ENCODE results near the gene MACROD2.

MACROD2 gene

GRCh38 chr20:15675813-15676484 is 1680.6 kb downstream of the MACROD2 start:
- no peak for DNase-seq (ENCODE audit: low read depth)

- no peak for DNase-seq (ENCODE audit: low read depth)
Measured at GRCh38 chr20:15676815-15677214, 1681.5 kb downstream of the MACROD2 start.

- DNase-seq (ENCODE audit: low read depth), result no peak
Measured at GRCh38 chr20:15682690-15683089, 1687.4 kb downstream of the MACROD2 start.

GRCh38 chr20:15692570-15692969 is 1697.3 kb downstream of the MACROD2 start:
- no peak for DNase-seq (ENCODE audit: low read depth)

GRCh38 chr20:15699431-15700146 is 1704.3 kb downstream of the MACROD2 start:
- DNase-seq (ENCODE audit: low read depth), result no peak

- no peak for DNase-seq (ENCODE audit: low read depth)
Measured at GRCh38 chr20:15700147-15700765, 1704.9 kb downstream of the MACROD2 start.

- DNase-seq (ENCODE audit: low read depth), result no peak
Measured at GRCh38 chr20:15702161-15702560, 1706.8 kb downstream of the MACROD2 start.

GRCh38 chr20:15703171-15703911 is 1708.0 kb downstream of the MACROD2 start:
- no peak for DNase-seq (ENCODE audit: low read depth)

GRCh38 chr20:15705975-15706374 is 1710.7 kb downstream of the MACROD2 start:
- no peak for DNase-seq (ENCODE audit: low read depth)

- no peak for DNase-seq (ENCODE audit: low read depth)
Measured at GRCh38 chr20:15706719-15707118, 1711.4 kb downstream of the MACROD2 start.

GRCh38 chr20:15708984-15709598 is 1713.8 kb downstream of the MACROD2 start:
- no peak for DNase-seq (ENCODE audit: low read depth)

- DNase-seq (ENCODE audit: low read depth), result no peak
Measured at GRCh38 chr20:15710636-15711035, 1715.3 kb downstream of the MACROD2 start.

GRCh38 chr20:15711177-15711576 is 1715.9 kb downstream of the MACROD2 start:
- DNase-seq (ENCODE audit: low read depth), result no peak

GRCh38 chr20:15716256-15716655 is 1720.9 kb downstream of the MACROD2 start:
- no peak for DNase-seq (ENCODE audit: low read depth)

- DNase-seq (ENCODE audit: low read depth), result no peak
Measured at GRCh38 chr20:15726416-15726815, 1731.1 kb downstream of the MACROD2 start.

- DNase-seq (ENCODE audit: low read depth), result no peak
Measured at GRCh38 chr20:15734052-15734451, 1738.7 kb downstream of the MACROD2 start.

- DNase-seq (ENCODE audit: low read depth), result no peak
Measured at GRCh38 chr20:15739035-15739434, 1743.7 kb downstream of the MACROD2 start.

GRCh38 chr20:15740046-15740775 is 1744.9 kb downstream of the MACROD2 start:
- no peak for DNase-seq (ENCODE audit: low read depth)

GRCh38 chr20:15742087-15742486 is 1746.8 kb downstream of the MACROD2 start:
- DNase-seq (ENCODE audit: low read depth), result no peak

- DNase-seq (ENCODE audit: low read depth), result no peak
Measured at GRCh38 chr20:15742627-15743026, 1747.3 kb downstream of the MACROD2 start.

GRCh38 chr20:15756002-15756753 is 1760.9 kb downstream of the MACROD2 start:
- DNase-seq (ENCODE audit: low read depth), result no peak

All from activated T-helper 1 cell treated with Interleukin-2 at 50 U/mL for 16 hours (primary cell).